HEK293 (cell line): Measurements from ENCODE around the gene S100A6.
A peak's percentile ranks its signal among the peaks of the same experiment; 100 is the strongest.

ENCODE experiments used
- CTCF ChIA-PET: fragments of 350-600 bp; formaldehyde crosslinking; extraction: SDS; loops from one replicate; lab custom pipeline; 2021; ENCODE audit warnings: antibody characterized with exemption; lab: Yijun Ruan, JAX
- POLR2A ChIA-PET: fragments of 300-600 bp; formaldehyde crosslinking; extraction: SDS; loops from one replicate; lab custom pipeline; 2020; ENCODE audit warnings: antibody characterized with exemption, inconsistent platforms; lab: Yijun Ruan, JAX
- H3K27ac ChIP-seq: fragments of 200-500 bp; sonication (Bioruptor generic); 2 replicates; pipeline ENCODE4 v1.5.1; 2014; ENCODE audit warnings: low read depth, low read length, control low read depth, inconsistent platforms; ENCODE audit errors: extremely low read depth
- H3K36me3 ChIP-seq, 2 experiments: fragments of 200-500 bp in 1 of 2; sonication (Bioruptor generic) in 1 of 2; 1 replicate in 1 of 2; 2 replicates in 1 of 2; pipeline ENCODE4 v1.5.1; 2014 to 2017; ENCODE audit warnings: inconsistent platforms in 2 of 2, low read length in 2 of 2; ENCODE audit not compliant: control insufficient read depth in 2 of 2, insufficient read depth in 1 of 2
- H3K4me1 ChIP-seq: fragments of 200-500 bp; sonication (Bioruptor generic); 2 replicates; pipeline ENCODE4 v1.5.1; 2014; ENCODE audit warnings: mild to moderate bottlenecking, low read length, inconsistent platforms; ENCODE audit not compliant: control insufficient read depth, insufficient read depth
- H3K4me3 ChIP-seq: 2 replicates; pipeline ENCODE4 v1.5.1; 2011; ENCODE audit warnings: low read depth, mild to moderate bottlenecking, control low read depth, low read length, moderate library complexity
- H3K9me3 ChIP-seq: fragments of 200-500 bp; sonication (Bioruptor generic); 2 replicates; pipeline ENCODE4 v1.5.1; 2014; ENCODE audit warnings: low read depth, low read length, inconsistent platforms; ENCODE audit not compliant: control insufficient read depth, insufficient read depth
- GLIS1 ChIP-seq: fragments of 450-650 bp; formaldehyde crosslinking; IDR thresholded peaks from 2 replicates; pipeline ENCODE4 v1.5.1; 2016; ENCODE audit warnings: missing biosample characterization, missing genetic modification characterization
- GLIS2 ChIP-seq: fragments of 450-650 bp; formaldehyde crosslinking; IDR thresholded peaks from 2 replicates; pipeline ENCODE4 v1.5.1; 2016; ENCODE audit warnings: missing biosample characterization, missing genetic modification characterization
- KLF10 ChIP-seq: fragments of 450-650 bp; IDR thresholded peaks from 2 replicates; pipeline ENCODE4 v1.5.1; 2018; ENCODE audit warnings: missing biosample characterization, mild to moderate bottlenecking, missing genetic modification characterization
- PRDM1 ChIP-seq: fragments of 450-650 bp; formaldehyde crosslinking; IDR thresholded peaks from 2 replicates; pipeline ENCODE4; 2016; ENCODE audit warnings: missing biosample characterization, missing genetic modification characterization
- YY2 ChIP-seq: fragments of 450-650 bp; formaldehyde crosslinking; IDR thresholded peaks from 2 replicates; pipeline ENCODE4 v1.5.1; 2016; ENCODE audit warnings: missing biosample characterization, missing genetic modification characterization
- ZBTB1 ChIP-seq: fragments of 450-650 bp; formaldehyde crosslinking; IDR thresholded peaks from 2 replicates; pipeline ENCODE4 v1.5.1; 2016; ENCODE audit warnings: missing biosample characterization, missing genetic modification characterization
- ZFHX2 ChIP-seq: fragments of 450-650 bp; formaldehyde crosslinking; conservative IDR thresholded peaks from 2 replicates; pipeline ENCODE4 v1.5.1; 2016; ENCODE audit warnings: missing biosample characterization, missing genetic modification characterization
- ZIC2 ChIP-seq: fragments of 450-650 bp; formaldehyde crosslinking; IDR thresholded peaks from 2 replicates; pipeline ENCODE4 v1.5.1; 2016; ENCODE audit warnings: missing biosample characterization, missing genetic modification characterization
- ZNF10 ChIP-seq: fragments of 450-650 bp; formaldehyde crosslinking; IDR thresholded peaks from 2 replicates; pipeline ENCODE4 v1.5.1; 2017; ENCODE audit warnings: missing biosample characterization, missing genetic modification characterization
- ZNF114 ChIP-seq: fragments of 450-650 bp; formaldehyde crosslinking; IDR thresholded peaks from 2 replicates; pipeline ENCODE4 v1.5.0; 2017; ENCODE audit warnings: missing biosample characterization, missing genetic modification characterization
- ZNF132 ChIP-seq: fragments of 450-650 bp; formaldehyde crosslinking; IDR thresholded peaks from 2 replicates; pipeline ENCODE4 v1.5.1; 2017; ENCODE audit warnings: missing biosample characterization, missing genetic modification characterization, borderline replicate concordance
- ZNF138 ChIP-seq: fragments of 450-650 bp; formaldehyde crosslinking; IDR thresholded peaks from 2 replicates; pipeline ENCODE4 v1.5.1; 2016; ENCODE audit warnings: missing biosample characterization, missing genetic modification characterization, borderline replicate concordance
- ZNF221 ChIP-seq: fragments of 450-650 bp; formaldehyde crosslinking; IDR thresholded peaks from 2 replicates; pipeline ENCODE4 v1.5.1; 2017; ENCODE audit warnings: missing biosample characterization, missing genetic modification characterization, borderline replicate concordance
- ZNF341 ChIP-seq: fragments of 450-650 bp; formaldehyde crosslinking; IDR thresholded peaks from 2 replicates; pipeline ENCODE4; 2016; ENCODE audit warnings: low read depth, missing biosample characterization, missing genetic modification characterization
- ZNF366 ChIP-seq: fragments of 450-650 bp; formaldehyde crosslinking; conservative IDR thresholded peaks from 2 replicates; pipeline ENCODE4 v1.5.1; 2016; ENCODE audit warnings: missing biosample characterization, missing genetic modification characterization
- ZNF48 ChIP-seq: fragments of 450-650 bp; formaldehyde crosslinking; IDR thresholded peaks from 2 replicates; pipeline ENCODE4 v1.5.1; 2016; ENCODE audit warnings: missing biosample characterization, missing genetic modification characterization
- ZNF561 ChIP-seq: fragments of 450-650 bp; IDR thresholded peaks from 2 replicates; pipeline ENCODE4 v1.5.1; 2018; ENCODE audit warnings: missing biosample characterization, missing genetic modification characterization, borderline replicate concordance
- ZNF629 ChIP-seq: fragments of 450-650 bp; formaldehyde crosslinking; IDR thresholded peaks from 2 replicates; pipeline ENCODE4 v1.5.1; 2017; ENCODE audit warnings: missing biosample characterization, missing genetic modification characterization
- ZNF664 ChIP-seq: fragments of 450-650 bp; formaldehyde crosslinking; IDR thresholded peaks from 2 replicates; pipeline ENCODE4 v1.5.1; 2016; ENCODE audit warnings: missing biosample characterization, missing genetic modification characterization
- ZNF843 ChIP-seq: fragments of 450-650 bp; formaldehyde crosslinking; IDR thresholded peaks from 2 replicates; pipeline ENCODE4 v1.5.1; 2016; ENCODE audit warnings: missing biosample characterization, missing genetic modification characterization
- ZSCAN30 ChIP-seq: fragments of 450-650 bp; IDR thresholded peaks from 2 replicates; pipeline ENCODE4 v1.5.1; 2018; ENCODE audit warnings: missing biosample characterization, mild to moderate bottlenecking, missing genetic modification characterization, moderate library complexity
- TF ChIP-seq, protein P1 (sequence below): fragments of 450-650 bp; formaldehyde crosslinking; IDR thresholded peaks from 2 replicates; pipeline ENCODE4 v1.5.1; 2017; ENCODE audit warnings: missing biosample characterization, missing genetic modification characterization
- TF ChIP-seq, protein P2 (sequence below): fragments of 450-650 bp; formaldehyde crosslinking; IDR thresholded peaks from 2 replicates; pipeline ENCODE4 v1.5.1; 2017; ENCODE audit warnings: missing biosample characterization, mild to moderate bottlenecking, missing genetic modification characterization, moderate library complexity
- TF ChIP-seq, protein P3 (sequence below): fragments of 450-650 bp; formaldehyde crosslinking; IDR thresholded peaks from 2 replicates; pipeline ENCODE4 v1.5.1; 2016; ENCODE audit warnings: missing biosample characterization, missing genetic modification characterization
- TF ChIP-seq, protein P4 (sequence below): fragments of 450-650 bp; formaldehyde crosslinking; IDR thresholded peaks from 2 replicates; pipeline ENCODE4 v1.5.1; 2016; ENCODE audit warnings: missing biosample characterization, missing genetic modification characterization
- TF ChIP-seq, protein P5 (sequence below): fragments of 450-650 bp; formaldehyde crosslinking; IDR thresholded peaks from 2 replicates; pipeline ENCODE4 v1.5.1; 2016; ENCODE audit warnings: missing biosample characterization, missing genetic modification characterization, low read depth
- TF ChIP-seq, protein P6 (sequence below): fragments of 450-650 bp; formaldehyde crosslinking; IDR thresholded peaks from 2 replicates; pipeline ENCODE4 v1.5.1; 2017; ENCODE audit warnings: missing biosample characterization, missing genetic modification characterization

The S100A6 gene

DNA sequence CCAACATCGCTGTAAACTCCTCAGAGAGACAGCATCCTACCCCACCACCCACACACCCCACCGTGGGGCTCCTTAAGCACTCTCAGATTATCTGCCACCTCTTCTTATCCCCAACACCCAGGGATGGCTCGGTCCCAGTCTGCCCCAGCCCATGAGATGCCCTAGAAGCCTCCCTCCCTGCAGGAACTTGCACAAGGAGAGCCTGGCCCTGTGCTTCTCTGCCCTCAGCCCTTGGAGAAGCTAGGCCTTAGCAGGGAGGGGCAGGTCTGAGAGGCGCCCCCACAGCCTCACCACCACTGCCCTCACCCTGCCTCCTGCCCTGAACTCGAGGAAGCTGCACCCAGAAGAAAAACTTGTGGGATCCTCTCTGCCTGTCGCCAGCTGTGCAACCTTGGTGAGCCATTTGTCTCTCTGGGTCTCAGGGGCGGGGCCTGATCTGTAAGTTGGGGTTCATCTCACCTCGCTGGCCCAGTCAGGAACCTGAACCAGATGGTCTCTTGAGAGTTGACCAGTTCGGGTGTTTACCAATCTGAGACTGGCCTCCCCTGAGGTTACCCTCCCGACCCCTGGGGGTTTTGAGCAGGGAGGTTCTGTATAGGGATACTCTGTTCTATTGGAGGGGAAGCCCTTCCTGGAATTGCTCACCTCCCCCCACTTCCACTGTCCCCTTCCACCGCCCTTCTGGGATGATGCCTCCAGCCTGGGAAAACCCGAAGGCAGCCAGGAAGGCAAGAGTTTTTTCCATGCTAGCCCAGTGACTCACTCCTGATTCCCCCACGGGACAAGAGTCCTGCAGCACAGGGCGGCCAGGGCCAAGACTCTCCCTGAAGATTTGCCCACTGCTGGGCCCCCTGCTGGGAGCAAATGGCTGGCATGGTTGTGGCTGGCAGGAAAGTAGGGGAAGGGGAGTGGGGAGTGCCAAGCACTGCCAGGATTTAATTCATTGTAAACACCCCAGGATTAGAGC lies 13.2 kb upstream of the S100A6 start, which contains the start of gene S100A3:
Gene S100A3, minus strand, starts transcription at position 537 of the 967 bp plus-strand sequence. CDS start 773 bp downstream, outside the sequence.
- ChIA-PET CTCF (interaction anchor here (0.6 to 3.3 kb wide), 5 partner anchors 15 to 79 kb away, joined by 3 to 12 read pairs (median 4); partner anchors contain the start of gene S100A13), POLR2A (interaction anchor here (1.0 kb wide), 1 partner anchor 17 kb away, joined by 3 read pairs; no protein-coding TSS in a partner anchor)
- no peak for TF ChIP-seq ZNF114 (tag by site-specific recombination)
- TF ChIP-seq ZNF221 (tag by site-specific recombination) = no peak
- peak; percentile 94 for TF ChIP-seq ZNF341 (tag by site-specific recombination)
- TF ChIP-seq ZNF10 (tag by site-specific recombination) = no peak
- TF ChIP-seq ZNF664 (tag by site-specific recombination) = no peak
- TF ChIP-seq ZNF132 (tag by site-specific recombination) = no peak
- TF ChIP-seq, protein P1, sequence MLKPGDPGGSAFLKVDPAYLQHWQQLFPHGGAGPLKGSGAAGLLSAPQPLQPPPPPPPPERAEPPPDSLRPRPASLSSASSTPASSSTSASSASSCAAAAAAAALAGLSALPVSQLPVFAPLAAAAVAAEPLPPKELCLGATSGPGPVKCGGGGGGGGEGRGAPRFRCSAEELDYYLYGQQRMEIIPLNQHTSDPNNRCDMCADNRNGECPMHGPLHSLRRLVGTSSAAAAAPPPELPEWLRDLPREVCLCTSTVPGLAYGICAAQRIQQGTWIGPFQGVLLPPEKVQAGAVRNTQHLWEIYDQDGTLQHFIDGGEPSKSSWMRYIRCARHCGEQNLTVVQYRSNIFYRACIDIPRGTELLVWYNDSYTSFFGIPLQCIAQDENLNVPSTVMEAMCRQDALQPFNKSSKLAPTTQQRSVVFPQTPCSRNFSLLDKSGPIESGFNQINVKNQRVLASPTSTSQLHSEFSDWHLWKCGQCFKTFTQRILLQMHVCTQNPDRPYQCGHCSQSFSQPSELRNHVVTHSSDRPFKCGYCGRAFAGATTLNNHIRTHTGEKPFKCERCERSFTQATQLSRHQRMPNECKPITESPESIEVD = no peak
- no peak for TF ChIP-seq ZNF366
- TF ChIP-seq, protein P2, sequence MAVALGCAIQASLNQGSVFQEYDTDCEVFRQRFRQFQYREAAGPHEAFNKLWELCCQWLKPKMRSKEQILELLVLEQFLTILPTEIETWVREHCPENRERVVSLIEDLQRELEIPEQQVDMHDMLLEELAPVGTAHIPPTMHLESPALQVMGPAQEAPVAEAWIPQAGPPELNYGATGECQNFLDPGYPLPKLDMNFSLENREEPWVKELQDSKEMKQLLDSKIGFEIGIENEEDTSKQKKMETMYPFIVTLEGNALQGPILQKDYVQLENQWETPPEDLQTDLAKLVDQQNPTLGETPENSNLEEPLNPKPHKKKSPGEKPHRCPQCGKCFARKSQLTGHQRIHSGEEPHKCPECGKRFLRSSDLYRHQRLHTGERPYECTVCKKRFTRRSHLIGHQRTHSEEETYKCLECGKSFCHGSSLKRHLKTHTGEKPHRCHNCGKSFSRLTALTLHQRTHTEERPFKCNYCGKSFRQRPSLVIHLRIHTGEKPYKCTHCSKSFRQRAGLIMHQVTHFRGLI (tag by site-specific recombination) = no peak
- no peak for TF ChIP-seq ZNF138
- TF ChIP-seq, protein P3, sequence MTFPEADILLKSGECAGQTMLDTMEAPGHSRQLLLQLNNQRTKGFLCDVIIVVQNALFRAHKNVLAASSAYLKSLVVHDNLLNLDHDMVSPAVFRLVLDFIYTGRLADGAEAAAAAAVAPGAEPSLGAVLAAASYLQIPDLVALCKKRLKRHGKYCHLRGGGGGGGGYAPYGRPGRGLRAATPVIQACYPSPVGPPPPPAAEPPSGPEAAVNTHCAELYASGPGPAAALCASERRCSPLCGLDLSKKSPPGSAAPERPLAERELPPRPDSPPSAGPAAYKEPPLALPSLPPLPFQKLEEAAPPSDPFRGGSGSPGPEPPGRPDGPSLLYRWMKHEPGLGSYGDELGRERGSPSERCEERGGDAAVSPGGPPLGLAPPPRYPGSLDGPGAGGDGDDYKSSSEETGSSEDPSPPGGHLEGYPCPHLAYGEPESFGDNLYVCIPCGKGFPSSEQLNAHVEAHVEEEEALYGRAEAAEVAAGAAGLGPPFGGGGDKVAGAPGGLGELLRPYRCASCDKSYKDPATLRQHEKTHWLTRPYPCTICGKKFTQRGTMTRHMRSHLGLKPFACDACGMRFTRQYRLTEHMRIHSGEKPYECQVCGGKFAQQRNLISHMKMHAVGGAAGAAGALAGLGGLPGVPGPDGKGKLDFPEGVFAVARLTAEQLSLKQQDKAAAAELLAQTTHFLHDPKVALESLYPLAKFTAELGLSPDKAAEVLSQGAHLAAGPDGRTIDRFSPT (tag by site-specific recombination) = 0 out of 2 replicates have a peak, but pooled peaks have one; percentile 22
- TF ChIP-seq ZBTB1 = no peak
- TF ChIP-seq ZNF48 = no peak
- peak; percentile 63 for TF ChIP-seq GLIS1 (tag by site-specific recombination)
- TF ChIP-seq GLIS2 (tag by site-specific recombination) = peak; percentile 34
- no peak for TF ChIP-seq ZNF629 (tag by site-specific recombination)
- peak; percentile 64 for TF ChIP-seq ZIC2 (tag by site-specific recombination)
- TF ChIP-seq, protein P4, sequence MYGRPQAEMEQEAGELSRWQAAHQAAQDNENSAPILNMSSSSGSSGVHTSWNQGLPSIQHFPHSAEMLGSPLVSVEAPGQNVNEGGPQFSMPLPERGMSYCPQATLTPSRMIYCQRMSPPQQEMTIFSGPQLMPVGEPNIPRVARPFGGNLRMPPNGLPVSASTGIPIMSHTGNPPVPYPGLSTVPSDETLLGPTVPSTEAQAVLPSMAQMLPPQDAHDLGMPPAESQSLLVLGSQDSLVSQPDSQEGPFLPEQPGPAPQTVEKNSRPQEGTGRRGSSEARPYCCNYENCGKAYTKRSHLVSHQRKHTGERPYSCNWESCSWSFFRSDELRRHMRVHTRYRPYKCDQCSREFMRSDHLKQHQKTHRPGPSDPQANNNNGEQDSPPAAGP (tag by site-specific recombination) = 0 out of 2 replicates have a peak, but pooled peaks have one; percentile 34
- TF ChIP-seq, protein P5, sequence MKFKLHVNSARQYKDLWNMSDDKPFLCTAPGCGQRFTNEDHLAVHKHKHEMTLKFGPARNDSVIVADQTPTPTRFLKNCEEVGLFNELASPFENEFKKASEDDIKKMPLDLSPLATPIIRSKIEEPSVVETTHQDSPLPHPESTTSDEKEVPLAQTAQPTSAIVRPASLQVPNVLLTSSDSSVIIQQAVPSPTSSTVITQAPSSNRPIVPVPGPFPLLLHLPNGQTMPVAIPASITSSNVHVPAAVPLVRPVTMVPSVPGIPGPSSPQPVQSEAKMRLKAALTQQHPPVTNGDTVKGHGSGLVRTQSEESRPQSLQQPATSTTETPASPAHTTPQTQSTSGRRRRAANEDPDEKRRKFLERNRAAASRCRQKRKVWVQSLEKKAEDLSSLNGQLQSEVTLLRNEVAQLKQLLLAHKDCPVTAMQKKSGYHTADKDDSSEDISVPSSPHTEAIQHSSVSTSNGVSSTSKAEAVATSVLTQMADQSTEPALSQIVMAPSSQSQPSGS (tag by site-specific recombination) = no peak
- TF ChIP-seq, protein P6, sequence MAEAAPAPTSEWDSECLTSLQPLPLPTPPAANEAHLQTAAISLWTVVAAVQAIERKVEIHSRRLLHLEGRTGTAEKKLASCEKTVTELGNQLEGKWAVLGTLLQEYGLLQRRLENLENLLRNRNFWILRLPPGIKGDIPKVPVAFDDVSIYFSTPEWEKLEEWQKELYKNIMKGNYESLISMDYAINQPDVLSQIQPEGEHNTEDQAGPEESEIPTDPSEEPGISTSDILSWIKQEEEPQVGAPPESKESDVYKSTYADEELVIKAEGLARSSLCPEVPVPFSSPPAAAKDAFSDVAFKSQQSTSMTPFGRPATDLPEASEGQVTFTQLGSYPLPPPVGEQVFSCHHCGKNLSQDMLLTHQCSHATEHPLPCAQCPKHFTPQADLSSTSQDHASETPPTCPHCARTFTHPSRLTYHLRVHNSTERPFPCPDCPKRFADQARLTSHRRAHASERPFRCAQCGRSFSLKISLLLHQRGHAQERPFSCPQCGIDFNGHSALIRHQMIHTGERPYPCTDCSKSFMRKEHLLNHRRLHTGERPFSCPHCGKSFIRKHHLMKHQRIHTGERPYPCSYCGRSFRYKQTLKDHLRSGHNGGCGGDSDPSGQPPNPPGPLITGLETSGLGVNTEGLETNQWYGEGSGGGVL (tag by site-specific recombination) = peak; percentile 49; the same call in 1 of the 2 replicates
- TF ChIP-seq ZNF561 = no peak
- TF ChIP-seq ZFHX2 (tag by site-specific recombination) = peak; percentile 36
- no peak for TF ChIP-seq ZSCAN30 (tag by site-specific recombination)
- TF ChIP-seq YY2 (tag by site-specific recombination) = no peak
- TF ChIP-seq ZNF843 (tag by site-specific recombination) = no peak
- no peak for TF ChIP-seq PRDM1
- no peak for TF ChIP-seq KLF10 (tag by site-specific recombination)
- no peak within 1 kb of the TSS for H3K27ac ChIP-seq
- no peaks in the 10 kb centered on the region for H3K9me3 ChIP-seq
- no peaks in the 10 kb centered on the region for H3K36me3 ChIP-seq
- H3K4me3 ChIP-seq = no peak within 1 kb of the TSS
- peaks cover 2% of the 10 kb centered on the region; the same call in 1 of the 2 replicates for H3K4me1 ChIP-seq
